ENCODE results near the gene GRAMD4.

DNA sequence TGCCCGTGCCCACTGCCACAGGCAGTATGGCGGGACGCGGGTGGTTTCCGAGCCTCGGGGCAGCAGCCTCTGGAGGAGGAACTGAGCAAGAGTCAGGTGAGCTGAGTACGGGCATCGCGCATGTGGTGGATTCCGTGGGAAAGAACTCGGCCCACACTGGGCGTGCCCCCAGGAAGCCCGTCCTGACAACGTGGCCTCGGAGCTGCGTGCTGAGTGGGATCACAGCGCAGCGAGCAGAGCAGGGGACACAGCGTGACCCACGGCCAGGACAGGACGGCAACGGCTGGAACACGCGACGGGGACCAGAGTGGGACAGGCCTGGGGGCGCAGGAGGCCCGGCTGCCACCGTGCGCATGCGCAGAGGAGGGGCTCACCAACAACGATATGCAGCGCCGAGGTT is 81.1 kb downstream of the GRAMD4 start:
- no peak for TF ChIP-seq SIN3A (IDR thresholded peaks at IDR 0.05; ENCODE audit: borderline replicate concordance, insufficient read depth, low read length)
- TF ChIP-seq, protein P1, sequence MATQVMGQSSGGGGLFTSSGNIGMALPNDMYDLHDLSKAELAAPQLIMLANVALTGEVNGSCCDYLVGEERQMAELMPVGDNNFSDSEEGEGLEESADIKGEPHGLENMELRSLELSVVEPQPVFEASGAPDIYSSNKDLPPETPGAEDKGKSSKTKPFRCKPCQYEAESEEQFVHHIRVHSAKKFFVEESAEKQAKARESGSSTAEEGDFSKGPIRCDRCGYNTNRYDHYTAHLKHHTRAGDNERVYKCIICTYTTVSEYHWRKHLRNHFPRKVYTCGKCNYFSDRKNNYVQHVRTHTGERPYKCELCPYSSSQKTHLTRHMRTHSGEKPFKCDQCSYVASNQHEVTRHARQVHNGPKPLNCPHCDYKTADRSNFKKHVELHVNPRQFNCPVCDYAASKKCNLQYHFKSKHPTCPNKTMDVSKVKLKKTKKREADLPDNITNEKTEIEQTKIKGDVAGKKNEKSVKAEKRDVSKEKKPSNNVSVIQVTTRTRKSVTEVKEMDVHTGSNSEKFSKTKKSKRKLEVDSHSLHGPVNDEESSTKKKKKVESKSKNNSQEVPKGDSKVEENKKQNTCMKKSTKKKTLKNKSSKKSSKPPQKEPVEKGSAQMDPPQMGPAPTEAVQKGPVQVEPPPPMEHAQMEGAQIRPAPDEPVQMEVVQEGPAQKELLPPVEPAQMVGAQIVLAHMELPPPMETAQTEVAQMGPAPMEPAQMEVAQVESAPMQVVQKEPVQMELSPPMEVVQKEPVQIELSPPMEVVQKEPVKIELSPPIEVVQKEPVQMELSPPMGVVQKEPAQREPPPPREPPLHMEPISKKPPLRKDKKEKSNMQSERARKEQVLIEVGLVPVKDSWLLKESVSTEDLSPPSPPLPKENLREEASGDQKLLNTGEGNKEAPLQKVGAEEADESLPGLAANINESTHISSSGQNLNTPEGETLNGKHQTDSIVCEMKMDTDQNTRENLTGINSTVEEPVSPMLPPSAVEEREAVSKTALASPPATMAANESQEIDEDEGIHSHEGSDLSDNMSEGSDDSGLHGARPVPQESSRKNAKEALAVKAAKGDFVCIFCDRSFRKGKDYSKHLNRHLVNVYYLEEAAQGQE (IDR thresholded peaks at IDR 0.05; ENCODE audit: insufficient read depth in 1 of 2, low read depth in 2 of 2, low read length in 2 of 2): no peak
- TF ChIP-seq POLR2AphosphoS5 (IDR thresholded peaks at IDR 0.05; ENCODE audit: low read depth, low read length): no peak

All from PFSK-1 (cell line).